Anterior cingulate cortex (tissue), 58 donors: ENCODE measurements around the gene INTS15.

Source experiments
- DNase-seq, 58 donors: peaks; one replicate each; lab custom pipeline; 2025; lab: John Stamatoyannopoulos, UW

INTS15 gene

DNA sequence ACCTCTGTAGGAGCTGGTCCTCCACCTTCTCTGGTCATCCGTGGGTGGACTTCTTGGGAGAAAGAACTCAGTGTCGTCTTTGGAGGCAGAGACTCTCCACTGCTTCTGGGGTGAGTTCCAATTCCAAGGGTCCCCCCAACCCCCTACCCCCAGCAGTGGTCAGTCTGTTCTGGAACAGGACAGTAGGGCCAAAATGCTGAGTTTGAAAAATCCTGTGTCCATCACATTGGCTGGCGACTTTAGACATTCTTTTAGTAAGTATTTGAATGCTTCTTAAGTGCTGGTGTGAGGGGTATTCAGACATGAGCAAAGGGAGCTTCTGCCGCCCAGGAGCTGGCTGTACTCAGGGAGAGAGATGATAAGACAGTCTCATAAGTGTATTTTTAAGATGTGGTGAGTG lies 49.2 kb downstream of the INTS15 start:
- no peak for DNase-seq

DNA sequence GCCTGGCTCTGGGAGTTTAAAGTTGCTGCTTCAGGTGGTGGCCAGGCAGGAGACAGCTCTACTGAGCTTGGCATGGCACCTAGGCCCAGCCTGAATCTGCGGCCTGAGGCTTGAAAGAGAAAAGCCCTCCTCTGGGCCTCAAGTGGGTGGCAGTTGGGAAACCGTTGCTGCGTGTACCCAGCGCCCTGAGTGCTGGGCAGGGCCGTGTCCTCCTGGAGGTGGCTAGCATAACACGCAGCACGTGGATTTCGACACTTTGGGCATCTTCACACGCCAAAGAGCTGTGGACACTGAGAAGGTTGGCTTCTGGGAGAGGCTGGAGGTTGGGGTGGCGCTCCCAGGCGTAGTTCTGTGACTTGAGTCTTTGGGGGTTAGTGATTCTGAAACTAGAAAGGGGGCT lies 49.8 kb downstream of the INTS15 start:
- DNase-seq = no peak

DNA sequence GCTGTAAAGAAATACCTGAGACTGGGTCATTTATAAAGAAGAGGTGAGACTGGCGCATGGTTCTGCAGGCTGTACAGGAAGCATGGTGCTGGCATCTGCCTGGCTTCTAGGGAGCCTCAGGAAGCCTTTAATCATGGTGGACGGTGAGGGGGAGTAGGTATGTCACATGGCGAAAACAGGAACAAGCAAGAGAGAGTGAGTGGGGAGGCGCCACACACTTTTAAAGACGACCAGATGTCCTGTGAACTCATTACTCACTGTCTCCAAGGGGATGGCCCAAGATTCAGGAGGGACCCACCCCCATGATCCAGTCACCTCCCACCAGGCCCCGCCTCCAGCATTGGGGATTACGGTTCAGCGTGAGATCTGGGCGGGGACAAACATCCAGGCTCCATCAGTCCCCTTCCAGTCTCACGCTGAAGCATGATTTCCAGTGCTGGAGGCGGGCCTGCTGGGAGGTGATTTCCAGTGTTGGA lies 50.5 kb downstream of the INTS15 start:
- DNase-seq = peak in 1 of 58 donors; percentile 14

DNA sequence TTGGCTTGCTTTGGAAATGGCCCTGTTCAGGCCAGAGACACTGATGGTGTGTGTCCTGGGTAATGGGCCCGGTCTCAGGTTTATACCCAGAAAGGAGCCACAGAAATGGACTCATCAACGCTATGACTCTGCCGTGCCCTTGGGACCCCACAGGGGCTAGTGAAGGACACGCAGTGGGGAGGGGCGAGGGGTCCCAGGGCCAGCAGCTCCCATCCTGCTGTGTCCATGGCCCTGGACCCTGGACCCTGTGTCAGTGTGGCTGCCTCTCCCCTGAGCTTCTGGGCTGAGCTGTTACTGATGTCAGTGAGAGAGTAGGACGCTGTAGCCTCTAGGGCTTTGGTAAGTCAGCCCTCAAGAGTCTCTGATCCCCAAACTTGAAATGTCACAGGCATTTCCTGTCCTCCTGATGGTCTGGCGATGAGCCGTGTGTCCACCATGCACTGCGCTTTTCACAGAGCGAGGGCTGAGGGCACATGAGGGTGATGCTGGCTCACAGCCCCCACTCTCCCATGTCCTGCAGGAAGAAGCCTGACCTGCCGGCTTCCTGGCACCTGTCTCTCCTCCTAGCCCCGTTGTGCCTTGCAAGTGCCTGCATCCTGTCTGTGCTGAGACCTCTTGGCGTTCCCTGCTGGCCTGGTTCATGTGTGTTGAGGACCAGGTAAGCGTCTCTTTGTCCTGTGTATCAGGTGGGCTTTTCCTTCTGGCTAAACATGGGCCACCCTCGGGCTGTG lies 51.6 kb downstream of the INTS15 start:
- DNase-seq = no peak

DNA sequence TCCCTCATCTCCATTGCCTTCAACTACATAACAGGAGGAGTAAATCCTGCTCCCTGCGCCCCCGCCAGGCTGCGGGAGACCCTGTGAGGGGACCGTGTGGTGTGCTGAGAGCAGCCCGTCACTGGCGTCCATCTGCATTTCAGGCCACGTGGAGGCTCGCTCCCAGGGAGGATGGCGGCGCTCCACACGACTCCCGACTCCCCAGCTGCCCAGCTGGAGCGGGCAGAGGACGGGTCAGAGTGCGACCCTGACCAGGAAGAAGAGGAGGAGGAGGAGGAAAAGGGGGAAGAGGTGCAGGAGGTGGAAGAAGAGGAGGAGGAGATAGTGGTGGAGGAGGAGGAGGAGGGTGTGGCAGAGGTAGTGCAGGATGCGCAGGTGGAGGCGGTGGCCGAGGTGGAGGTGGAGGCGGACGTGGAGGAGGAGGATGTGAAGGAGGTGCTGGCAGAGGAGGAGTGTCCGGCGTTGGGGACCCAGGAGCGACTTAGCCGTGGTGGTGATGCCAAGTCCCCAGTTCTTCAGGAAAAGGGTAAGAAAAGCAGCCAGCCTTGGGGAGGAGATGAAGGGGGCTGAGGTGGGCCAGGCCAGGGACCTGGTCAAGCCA lies 52.5 kb downstream of the INTS15 start:
- DNase-seq = no peak

DNA sequence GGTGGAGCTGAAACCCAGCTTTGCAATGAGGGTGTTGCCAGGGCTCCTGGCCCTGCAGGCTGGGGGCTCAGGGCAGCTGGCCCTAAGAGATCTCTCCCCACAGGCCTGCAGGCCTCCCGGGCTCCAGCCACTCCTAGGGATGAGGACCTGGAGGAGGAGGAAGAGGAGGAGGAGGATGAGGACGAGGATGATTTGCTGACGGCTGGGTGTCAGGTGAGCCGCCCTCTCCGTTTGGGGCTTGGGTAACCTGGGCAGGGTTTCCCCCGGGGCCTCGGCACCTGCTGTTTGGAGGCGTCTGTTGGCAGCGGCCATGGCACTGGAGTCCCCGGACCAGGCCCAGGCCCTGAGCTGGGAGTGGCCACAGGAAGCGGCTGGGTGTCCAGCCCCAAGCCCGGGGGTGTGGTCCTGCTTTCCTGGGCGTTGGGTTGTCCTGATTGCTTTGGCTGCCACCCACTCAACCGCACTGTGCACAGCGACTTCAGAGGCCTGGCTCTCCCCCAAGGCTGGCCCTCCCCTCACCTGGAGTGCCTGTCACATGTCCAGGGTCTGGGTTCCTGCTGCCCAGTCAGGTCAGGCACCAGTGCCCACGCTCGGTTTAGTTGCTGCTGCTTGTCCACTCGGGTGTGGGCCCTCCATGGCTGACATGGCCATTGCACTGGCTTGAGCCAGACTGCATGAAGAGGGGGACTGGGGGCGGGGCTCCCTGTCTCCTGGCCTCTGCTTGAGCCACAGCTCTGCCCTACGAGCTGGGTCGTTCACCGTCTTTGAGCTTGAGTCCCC lies 53.2 kb downstream of the INTS15 start:
- DNase-seq = no peak

DNA sequence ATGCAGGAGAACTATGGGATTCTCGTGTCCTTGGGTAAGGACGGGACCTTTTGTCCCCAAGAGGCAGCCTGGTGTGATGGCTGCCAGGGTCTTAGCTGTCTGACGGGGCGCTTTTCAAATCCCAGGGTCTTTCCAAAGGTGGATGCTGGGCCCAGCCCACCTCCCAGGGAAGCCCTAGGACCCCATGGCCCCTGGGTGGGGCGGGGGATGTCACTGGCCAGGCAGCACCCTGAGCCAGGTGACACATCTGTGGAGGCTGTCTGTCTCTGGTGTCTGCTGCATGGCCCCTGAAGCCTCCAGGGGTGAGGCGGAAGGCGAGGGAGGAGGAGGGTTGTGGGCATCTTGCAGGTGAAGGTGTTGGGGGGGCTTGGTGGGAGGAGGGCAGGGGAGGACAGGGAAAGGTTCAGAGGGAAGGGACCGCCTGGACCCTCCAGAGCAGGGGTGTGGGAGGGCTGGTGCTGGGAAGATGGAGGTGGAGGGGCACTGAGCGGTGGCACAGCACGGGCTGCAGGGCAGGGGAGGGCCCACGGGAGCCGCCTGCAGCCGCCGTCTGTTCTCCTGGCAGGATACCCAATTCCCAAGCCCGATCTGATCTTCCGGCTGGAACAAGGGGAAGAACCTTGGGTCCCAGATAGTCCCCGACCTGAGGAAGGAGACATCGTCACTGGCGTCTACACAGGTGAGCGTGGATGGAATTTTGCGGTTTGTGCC lies 54.2 kb downstream of the INTS15 start:
- DNase-seq = no peak

DNA sequence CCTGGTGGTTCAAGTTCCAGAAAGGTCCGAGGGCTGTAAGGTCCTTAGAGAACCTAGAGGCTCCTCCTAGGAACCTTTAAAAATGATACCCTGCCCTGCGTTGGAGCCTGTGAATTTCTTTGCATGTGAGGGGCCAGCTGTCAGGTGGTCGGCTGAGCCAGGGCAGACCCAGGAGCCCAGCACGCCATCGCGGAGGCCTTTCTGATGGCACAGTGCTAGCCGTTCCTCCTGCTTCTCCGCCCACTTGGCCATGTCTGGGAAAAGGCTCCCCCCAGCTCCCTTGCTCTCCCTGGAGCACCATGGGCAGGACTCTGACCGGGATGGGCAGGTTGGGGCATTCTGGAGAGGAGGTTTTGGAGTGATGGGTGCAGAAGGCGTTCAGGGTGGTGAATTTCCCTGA lies 54.9 kb downstream of the INTS15 start:
- DNase-seq = no peak

DNA sequence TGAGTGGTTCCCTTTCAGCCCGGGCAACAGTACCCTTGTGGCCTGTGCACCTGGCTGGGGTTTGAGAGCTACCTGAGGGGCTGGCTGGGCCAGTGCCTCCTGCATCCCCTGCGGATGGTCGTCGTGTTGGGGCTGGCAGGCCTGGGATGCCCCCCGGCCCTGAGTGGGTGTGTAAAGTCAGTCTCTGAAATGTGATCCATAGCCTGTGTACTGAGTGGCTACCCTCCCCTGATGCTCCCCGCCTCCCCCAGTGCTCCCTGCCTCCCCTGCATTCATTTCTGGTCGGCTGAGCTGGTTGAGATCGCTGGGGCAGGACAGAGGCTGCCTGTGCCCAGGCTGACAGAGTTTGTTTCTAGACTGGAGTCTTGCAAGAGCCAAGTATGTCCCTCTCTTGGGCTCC lies 56.6 kb downstream of the INTS15 start:
- DNase-seq = no peak

DNA sequence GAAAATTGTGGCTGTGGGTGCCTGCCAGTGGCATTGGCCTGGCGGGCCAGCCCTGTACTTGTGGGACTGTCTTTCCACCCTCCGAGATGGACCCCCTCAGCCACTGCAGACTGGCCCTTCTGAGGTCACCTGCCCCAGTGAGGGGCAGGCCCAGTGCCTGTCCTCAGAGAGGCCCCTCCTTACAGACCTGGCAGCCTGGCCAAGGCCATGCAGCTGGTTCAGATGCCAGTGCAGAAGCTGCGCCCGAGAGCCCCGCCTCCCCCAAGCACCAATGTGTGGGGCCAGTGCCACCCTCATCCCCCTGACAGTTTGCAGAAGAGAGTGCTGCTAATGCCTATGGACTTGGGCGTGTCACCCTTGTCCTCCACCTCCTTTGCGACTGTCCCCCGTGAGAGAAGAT lies 57.3 kb downstream of the INTS15 start:
- DNase-seq = no peak

DNA sequence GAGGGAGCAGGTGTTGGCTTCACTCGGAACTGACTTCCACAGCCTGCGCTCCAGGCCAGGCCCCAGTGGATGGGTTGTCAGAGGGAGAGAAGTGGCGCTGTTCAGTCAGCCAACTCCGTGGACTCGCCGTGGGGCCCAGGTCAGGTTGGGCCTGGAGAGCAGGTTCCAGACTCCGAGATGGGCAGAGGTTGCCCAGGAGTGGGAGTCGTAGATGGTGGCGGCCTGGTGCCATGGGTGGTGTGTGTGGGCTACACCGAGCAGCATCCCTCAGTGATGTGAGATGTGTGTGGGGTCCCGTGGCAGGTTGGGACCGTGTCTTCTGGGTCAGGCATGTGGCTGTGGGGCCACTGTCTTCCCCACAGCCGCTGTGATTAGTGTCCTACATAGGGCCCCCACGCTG lies 57.7 kb downstream of the INTS15 start:
- no peak for DNase-seq

DNA sequence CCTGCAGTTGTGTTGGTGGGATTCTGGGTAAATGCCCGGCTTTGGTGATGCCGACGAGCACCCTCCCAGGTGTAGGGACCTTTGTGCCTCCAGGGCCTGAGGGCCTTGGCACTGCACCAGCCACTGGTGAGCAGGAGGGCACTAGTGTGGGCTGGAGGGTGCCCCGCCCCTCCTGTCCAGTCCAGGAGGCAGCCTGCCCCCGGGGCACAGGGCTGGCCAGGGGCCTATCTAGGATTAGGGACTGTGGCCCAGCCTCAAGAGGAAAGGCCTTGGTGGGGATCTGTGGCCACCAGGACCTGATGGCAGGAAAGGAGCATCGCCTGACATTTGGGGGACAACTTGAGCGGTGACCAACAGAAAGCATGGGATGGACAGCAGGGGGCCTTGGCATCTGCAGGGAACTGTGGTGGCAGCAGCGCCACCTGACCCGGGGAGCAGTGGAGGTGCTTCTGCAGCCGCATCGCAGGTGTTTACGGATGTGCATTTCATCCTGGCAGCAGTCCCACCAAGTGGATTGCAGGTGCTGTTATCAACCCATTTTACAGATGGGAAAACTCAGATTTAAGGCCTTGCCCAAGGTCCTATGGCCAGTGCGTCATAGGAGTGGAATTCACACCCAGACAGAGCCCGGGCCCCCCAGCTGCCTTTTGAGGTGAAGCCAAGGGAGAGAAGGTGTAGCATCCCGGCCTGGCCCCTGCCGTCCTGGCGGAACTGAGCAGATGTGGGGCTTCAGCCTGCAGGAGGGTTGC lies 58.4 kb downstream of the INTS15 start:
- DNase-seq = no peak

DNA sequence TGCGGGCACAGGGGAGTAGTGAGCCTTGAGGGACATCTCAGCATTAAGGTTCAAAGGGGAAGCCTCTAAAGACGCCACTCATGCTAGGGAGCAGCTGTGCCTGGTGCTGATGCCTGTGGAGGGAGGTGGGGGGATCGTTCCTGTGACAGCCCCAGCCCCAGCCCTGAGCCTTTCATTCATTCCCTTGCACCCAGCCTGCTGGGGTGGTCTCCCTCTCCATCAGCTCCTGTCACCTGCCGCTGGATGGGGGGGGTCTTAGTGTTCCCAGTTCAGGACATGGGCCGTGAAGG lies 58.9 kb downstream of the INTS15 start:
- no peak for DNase-seq

DNA sequence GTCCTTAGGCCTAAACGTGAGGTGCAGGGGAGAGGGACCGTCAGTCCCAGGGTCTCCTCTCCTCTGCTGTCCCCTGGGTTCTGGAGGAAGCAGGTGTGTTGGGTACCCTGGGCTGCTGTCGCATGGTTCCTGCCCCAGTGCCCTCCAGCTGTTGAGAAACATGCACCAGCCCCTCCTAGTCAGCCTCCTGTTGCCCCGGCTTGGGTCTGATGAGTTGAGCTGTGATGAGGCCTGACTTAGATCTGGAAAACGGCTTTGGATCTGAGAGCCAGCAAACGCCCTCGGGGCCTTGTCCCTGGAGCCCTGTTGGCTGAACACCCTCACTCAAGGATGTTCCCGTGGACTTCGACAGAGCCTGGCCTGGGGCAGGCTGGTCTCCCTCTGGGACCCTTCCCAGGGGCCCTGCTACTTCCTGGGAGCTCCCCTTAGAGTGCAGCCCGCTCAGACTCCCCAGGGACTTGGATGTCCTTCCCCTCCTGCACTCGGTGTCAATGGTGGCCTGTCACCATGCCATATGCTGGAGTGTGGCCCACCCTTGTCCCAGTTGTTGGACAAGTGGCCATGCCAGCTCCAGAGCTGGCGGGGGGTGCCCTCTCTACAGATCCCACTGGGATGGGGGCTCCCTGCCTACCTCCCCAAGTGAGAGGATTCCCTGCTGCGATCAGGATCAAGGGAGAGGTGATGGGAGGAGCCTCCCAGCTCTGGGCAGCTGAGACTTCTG lies 59.6 kb downstream of the INTS15 start:
- DNase-seq = no peak

DNA sequence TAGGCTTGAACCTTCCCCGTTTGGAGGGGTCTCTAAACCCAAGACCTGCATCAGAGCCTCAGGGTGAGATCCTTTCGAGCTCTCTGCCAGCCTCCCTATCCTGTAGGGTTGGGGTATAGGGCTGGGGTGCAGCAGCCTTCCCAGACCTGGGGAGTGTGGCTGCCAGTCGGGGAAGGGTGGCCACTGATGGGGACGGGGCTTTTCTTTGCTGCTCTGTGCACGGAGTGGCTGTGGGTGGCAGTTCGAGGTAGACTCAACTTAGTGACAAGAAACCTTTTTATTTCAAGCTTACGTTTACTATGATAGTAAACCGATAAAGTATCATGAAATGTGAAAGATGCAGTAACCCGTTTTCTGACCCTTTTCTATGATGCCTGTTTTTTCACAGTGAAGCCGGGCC lies 60.3 kb downstream of the INTS15 start:
- no peak for DNase-seq

DNA sequence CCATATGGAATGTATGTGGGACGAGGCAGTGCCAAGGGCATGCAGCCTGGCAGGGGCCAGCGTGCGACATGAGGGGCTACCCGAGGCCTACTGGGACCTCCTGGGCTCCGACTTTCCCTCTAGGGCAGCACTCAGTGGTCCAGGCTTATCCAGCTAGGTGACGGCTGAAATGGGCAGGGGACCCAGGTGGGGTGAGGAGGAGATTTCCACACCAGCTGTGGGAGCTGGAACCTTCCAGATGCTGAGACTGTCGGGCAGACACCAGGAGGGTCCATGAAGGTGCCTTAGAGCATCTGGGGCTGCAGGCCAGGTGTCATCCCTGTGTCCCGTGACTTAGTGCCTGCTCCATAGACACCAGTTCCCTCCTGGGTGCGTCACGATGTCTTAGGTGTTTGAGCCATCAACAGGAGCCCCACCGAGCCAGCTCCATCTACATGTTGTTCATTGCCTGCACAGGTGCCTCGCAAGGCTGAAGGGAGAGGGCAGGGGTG lies 60.7 kb downstream of the INTS15 start:
- no peak for DNase-seq

DNA sequence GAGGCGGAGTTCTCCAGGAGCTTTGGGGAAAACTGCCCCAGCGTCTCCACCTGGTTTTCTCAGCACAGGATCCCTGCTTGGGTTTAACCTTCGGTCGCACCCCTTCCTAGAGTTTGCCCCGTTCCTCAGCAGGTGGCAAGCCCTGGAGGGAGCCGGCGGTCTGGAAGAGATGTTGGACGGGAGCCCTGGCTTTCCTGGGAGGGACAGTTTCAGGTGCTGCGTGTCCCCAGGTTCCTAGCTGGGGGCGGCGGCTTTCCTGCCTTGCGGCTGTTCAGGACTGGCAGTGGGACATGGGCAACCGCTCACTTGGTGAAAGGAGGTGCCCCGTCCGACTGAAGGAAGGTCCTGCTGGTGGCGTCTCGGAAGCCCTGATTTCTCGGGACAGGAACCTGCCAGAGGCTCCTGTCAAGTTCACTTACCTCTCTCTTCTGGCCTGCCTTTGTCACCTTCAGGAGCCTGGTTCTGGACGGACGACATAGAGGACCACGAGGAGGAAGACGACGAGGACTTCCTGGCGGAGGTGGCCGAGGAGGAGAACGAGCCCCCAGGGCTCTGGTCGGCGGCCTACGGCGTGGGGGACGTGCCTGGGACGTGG lies 62.1 kb downstream of the INTS15 start:
- DNase-seq = no peak

DNA sequence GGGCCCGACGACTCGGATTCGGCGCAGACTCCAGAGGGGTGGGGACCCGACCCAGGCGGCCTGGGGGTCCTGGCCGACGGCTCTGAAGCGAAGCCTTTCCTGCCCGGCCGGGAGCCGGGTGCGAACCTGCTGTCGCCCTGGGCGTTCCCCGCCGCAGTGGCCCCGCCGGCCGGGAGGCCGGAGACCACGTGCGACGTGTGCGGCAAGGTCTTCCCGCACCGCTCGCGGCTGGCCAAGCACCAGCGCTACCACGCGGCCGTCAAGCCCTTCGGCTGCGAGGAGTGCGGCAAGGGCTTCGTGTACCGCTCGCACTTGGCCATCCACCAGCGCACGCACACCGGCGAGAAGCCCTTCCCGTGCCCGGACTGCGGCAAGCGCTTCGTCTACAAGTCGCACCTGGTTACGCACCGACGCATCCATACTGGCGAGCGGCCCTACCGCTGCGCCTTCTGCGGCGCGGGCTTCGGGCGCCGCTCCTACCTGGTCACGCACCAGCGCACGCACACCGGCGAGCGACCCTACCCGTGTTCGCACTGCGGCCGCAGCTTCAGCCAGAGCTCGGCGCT lies 62.7 kb downstream of the INTS15 start:
- no peak for DNase-seq
